ENCODE measurements around the gene AGBL2.
A peak's percentile ranks its signal among the peaks of the same experiment; 100 is the strongest.
"Not testable (repeated sequence)": the region's sequence is repeated elsewhere in the genome, so short reads cannot be mapped to it uniquely, and the experiment has no call there.

AGBL2 gene

GRCh38 chr11:47715082-47715669 lies at the start of gene AGBL2:
AGBL2 (minus strand) TSS chr11:47715369; CDS start chr11:47714650, 719 bp downstream.
- DNase-seq: peak; percentile 26

GRCh38 chr11:47759291-47759690 lies 44.1 kb upstream of the AGBL2 start:
- DNase-seq: not testable (repeated sequence)

GRCh38 chr11:47756208-47756607 lies 41.0 kb upstream of the AGBL2 start:
- no peak for DNase-seq

GRCh38 chr11:47750725-47751124 lies 35.6 kb upstream of the AGBL2 start:
- DNase-seq: no peak

DNA sequence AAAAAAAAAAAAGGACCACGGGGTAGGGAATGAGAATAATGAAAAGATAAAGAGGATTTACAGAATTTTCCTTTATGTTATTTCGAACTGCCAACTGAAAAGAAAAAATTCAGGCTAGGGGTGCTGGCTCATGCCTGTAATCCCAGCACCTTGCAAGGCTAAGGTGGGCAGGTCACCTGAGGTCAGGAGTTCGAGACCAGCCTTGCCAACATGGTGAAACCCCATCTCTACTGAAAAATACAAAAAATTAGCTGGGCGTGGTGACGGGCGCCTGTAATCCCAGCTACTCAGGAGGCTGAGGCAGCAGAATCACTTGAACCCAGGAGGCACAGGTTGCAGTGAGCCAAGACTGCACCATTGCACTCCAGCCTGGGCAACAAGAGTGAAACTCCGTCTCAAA lies 27.3 kb upstream of the AGBL2 start:
- not testable (repeated sequence) for DNase-seq

- DNase-seq: not testable (repeated sequence)
These were observed 22.6 kb upstream of the AGBL2 start for GRCh38 chr11:47737817-47738216.

DNA sequence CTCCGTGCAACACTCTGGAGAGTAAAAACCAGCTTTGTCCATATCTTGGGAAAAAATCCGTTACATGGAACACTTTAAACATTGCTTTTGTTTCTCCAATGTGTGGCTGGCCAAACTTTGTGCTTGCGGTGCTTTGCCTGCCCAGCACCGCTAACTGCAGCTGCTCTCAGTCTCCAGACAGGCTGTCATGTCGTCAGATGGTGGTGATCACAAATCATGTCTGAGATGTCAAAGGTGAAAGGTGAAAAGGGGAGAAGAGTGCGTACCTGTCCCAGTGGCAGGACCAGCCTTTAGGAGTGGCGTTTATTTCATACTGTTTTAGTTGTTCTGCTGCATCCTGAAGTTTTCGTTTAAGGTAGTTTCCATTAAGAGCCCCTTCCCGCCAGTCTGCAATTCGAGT lies 17.1 kb upstream of the AGBL2 start:
- DNase-seq: no peak

DNA sequence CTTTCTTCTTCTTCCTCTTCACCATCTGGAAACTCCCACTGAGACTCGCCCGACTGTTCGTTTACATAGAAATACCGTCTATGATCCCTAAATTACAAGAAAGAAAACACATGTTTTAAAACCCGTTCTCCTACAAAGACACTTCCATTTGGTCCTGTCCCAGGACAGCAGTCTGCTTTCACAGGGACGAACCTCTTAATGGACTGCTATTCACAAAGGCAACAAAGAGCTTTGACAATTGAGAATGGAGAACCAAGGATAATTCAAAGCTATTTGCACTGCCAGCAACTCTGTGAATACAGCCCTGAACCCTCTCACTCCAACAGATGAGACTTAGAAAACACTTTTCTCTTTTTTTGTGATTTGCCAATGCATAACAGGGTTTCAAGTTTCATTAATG lies 16.3 kb upstream of the AGBL2 start:
- DNase-seq: no peak

DNA sequence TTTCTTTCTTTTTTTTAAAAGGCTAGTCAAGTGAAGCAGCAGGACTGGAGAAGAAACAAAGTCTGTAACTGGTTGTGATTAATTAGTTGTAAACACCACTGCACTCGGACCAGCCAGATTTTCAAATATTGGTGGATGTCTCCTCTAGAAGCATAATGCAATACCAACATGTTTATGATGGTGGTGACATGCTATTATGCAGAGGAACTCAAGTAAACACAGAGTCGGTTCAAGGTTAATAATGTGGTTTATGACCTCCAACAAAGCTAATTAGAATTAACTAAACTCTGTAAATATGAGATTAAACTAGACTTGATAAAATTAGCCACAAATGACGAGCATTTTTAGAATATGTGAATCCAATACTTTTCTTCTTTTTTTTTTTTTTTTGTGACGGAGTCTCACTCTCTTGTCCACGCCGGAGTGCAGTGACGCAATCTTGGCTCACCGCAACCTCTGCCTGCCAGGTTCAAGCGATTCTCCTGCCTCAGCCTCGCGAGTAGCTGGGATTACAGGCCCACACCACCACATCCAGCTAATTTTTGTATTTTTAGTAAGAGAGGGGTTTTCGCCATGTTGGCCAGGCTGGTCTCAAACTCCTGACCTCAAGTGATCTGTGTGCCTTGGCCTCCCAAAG lies 11.8 kb upstream of the AGBL2 start:
- DNase-seq: no peak

DNA sequence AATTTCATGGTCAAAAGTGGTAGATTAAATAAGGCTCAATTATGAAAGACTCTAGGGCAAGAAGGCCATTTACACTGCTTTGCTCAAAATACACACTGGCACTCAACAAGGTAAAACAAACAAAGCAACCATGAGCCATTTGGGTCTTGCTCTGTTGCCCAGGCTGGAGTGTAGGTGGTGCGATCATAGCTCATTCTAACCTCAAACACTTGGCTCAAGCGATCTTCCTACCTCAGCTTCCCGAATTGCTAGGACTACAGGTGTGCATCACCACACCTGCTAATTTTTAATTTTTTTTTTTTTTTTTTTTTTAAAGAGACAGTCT lies 10.9 kb upstream of the AGBL2 start:
- DNase-seq: no peak

DNA sequence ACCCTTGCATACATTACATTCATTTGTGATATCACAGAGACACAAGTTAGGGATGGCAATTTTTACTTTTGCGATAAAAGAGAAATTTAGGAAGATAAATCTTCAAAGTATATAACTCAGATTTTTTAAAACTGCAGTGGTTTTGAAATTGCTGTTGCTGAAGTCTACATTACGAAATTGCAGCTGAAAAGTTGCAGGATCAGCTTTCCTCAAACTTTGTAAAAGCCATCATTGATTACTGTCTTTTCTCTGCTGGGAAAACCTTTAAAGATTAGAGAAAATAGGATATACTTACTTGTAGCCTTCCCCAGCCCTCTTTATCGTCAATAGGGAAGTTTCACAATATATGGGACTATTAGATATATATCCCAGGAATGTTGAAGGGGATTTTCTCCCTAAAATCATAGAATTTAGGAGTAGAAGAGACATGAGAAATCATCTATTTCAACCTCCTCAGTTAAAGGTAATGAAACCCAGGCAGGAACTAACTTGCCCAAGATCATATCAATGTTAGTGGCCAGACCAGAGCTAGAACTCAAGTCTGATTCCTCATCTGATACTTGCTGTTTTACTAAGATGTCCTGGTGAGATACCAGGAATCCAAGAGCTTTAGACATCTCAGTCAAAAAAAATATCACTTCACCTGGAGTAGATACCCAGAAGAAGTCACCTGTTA lies 10.4 kb upstream of the AGBL2 start:
- no peak for DNase-seq

DNA sequence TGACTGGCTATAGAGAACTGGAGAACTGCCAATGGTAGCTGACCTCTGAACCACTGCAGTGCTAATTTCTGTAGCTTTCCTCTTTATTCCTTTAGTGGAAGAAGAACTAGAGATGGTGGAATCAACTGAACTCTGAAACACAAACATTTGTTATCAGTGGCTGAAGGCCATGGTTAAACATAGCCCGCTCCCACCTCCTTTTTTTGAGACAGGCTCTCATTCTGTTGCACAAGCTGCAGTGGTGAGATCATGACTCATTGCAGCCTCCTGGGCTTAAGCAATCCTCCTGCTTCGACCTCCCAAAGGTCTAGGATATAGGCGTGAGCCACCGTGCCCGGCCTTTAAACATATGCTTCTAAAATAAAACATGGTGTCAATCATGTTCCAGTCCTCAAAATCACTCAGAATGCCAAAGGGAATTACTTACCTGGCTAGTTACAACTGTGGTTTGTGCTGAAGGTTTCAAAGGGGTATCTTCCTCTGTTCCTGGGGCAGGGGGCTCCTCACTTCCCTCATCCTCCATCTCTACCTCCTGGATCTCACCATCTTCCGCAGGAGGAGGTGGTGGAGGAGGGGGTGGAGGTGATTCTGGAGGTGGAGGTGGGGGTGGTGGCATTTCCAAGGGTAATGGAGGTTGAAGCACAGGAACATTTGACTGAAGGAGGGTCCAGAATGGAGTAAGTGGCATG lies 9.0 kb upstream of the AGBL2 start:
- no peak for DNase-seq

DNA sequence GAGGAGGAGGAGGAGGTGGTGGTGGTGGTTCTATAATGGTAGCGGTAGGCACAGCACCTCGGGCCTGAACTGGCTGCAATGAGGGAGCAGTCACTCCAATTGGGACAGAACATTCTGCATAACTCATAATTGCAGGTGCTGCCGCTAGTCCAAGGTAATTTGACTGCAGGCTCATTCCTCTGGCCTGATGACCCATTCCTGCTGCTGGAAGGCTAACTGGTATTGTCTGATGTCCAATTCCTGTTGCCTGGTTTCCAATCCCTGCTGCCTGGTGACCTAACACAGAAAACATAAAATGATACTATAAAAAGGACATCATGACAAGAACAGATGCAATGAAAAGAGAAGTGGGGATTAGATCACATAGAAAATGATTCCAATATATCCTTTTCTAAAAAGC lies 7.9 kb upstream of the AGBL2 start:
- no peak for DNase-seq

GRCh38 chr11:47720651-47721050 lies 5.5 kb upstream of the AGBL2 start:
- DNase-seq: no peak

GRCh38 chr11:47716692-47717091 lies 1.5 kb upstream of the AGBL2 start:
- DNase-seq: no peak

GRCh38 chr11:47714554-47715081 lies 551 bp downstream of the AGBL2 start:
- DNase-seq: no peak

DNA sequence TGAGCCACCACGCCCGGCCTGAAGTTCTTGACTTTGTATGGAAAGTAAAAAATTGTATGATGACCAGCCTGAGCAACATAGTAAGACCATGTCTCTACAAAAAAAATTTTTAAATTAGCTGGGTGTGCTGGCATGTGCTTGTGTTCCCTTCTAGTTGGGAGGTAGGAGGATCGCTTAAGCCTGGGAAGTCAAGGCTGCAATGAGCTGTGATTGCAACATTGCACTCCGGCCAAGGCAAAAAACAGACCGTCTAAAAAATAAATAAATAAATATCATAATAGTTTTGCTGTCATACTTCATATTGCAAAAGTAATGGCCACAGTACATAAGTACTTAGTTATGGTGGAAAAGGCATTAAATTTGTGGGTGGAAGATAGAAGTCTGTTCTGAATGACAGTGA lies 3.4 kb downstream of the AGBL2 start:
- DNase-seq: no peak

- DNase-seq: no peak
These were observed 3.9 kb downstream of the AGBL2 start for GRCh38 chr11:47711225-47711624.

DNA sequence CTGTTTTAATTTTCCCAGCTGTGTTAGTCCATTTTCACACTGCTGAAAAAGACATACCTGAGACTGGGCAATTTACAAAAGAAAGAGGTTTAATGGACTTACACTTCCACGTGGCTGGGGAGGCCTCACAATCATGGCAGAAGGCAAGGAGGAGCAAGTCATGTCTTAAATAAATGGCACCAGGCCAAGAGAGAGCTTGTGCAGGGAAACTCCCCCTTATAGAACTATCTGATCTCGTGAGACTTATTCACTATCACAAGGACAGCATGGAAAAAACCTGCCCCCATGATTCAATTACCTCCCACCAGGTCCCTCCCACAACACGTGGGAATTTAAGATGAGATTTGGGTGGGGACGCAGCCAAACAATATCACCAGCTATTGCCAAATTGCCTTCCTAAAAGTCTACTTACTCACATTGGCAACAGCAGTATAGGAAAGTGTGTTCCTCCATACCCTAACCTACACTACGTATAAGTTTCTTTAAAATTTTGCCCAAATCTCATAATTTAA lies 7.8 kb downstream of the AGBL2 start:
- not testable (repeated sequence) for DNase-seq

DNA sequence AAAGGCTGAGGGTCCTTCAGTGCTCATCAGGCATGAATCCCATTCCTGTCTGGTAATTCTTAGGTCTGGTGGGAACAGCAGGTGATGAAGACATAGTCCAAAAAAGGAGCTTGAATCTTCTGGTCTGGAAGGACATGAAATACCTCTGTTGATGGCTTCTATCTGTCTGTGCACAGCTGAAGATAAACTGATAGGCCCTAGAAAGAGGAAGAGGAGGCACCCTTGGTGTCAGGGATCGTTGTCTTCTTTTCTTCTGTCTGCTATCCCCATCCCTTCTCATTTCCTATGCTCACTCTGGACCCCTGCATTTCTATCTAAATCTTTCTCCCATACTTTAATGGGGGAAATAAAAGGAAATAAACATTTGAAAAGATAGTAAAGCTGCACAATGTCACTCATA lies 9.4 kb downstream of the AGBL2 start:
- no peak for DNase-seq

GRCh38 chr11:47691979-47692378 lies 23.2 kb downstream of the AGBL2 start:
- DNase-seq: no peak

GRCh38 chr11:47689480-47689879 lies 25.7 kb downstream of the AGBL2 start:
- no peak for DNase-seq

DNA sequence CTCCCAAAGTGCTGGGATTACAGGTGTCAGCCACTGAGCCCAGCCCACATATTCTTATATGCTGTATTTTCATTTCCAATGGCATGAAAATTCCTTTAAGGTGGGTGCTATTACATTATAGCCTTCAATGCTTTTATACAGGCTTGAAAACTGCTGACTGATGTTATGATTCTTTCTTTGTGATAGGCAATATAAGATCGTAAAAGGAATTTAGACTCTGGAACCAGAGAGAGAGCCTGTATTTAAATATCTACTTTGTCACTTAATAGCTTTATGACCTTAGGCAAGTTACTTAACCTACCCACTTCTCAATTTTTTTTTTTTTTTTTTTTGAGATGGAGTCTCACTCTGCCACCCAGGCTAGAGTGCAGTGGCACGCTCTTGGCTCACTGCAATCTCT lies 26.2 kb downstream of the AGBL2 start:
- DNase-seq: no peak

DNA sequence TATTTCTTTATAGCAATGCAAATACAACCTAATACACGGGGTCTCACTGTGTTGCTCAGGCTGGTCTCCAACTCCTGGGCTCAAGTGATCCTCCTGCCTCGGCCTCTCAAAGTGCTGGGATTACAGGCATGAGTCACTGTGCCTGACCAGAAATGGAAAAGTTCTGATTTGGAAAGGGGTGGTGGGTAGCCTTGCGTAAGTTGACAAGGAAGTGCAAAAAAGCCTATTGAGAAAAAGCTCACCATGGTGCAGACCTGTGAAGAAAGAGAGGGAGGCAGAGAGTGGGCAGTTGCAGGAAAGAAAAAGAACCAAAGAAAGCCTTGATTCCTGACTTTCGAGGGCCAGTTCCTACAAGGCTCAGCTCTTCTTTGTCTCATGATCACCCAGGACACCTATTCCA lies 27.1 kb downstream of the AGBL2 start:
- DNase-seq: no peak
